GM19193 (cell line): Measurements from ENCODE around the gene EDN2.

Experiments
- POLR2A ChIP-seq: IDR thresholded peaks from 4 replicates; pipeline ENCODE4 v1.6.1; 2011; ENCODE audit not compliant: insufficient read depth, insufficient read length; ENCODE audit errors: extremely low read depth

The EDN2 gene

DNA sequence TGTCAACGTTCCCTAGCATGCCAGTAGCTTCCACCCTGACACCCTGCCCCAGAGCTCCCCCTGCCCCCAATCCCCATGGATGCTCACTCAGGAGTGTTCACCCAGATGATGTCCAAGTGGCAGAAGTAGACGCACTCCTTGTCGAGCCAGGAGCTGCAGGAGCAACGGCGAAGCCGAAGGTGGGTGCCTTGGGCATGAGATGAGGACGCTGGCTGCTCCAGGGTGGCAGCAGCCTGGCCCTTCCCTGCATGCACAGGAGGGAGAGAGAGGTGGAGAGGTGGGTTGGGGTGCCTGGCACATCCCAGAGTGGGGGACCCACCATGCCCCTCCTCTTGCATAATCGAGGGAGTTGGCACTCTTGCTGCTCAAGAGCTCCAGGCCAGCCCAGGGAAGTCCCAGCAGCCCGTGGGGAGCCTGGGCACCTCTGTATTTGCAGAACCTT, 502 bp downstream of the EDN2 start:
- no peak for TF ChIP-seq POLR2A

DNA sequence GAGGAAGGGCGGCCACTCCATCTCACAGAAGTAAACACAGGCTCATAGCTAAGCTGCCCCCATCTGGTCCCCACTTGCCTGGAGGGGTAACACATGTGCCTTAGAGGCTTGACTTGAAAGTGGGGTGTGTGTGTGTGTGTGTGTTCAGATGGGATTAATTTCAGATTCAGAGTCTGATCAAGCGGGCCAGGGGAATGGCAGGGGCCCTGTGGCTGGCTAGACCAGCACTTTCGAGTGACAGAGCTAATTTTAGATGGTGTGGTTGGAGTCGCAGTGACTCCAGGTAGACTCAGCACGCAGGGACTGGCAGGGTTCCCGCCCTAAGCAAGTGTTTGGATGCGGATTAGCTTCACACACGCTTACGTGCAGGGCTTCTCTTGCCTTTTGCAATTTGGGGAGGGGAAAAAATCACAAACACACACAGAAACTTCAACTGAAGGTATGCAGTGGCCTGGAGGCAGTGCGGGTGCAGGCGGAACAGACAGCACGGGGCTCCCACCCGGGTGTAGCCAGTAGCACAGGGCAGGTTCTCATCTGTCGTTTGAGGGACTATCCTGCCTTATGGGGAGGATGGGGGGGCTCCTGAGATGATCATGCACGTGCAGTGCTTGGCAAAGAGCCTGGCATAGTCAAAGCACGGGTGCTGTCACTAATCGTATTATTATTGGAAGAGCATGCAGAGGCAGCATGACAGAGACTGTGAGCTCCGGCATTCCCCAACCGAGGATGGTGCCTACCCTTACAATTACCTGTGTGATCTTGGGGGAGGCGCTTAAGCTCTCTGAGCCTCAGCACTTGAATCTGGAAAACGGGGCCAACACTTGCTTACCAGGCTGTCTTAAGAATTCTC, 1.3 kb downstream of the EDN2 start:
- TF ChIP-seq POLR2A = no peak

DNA sequence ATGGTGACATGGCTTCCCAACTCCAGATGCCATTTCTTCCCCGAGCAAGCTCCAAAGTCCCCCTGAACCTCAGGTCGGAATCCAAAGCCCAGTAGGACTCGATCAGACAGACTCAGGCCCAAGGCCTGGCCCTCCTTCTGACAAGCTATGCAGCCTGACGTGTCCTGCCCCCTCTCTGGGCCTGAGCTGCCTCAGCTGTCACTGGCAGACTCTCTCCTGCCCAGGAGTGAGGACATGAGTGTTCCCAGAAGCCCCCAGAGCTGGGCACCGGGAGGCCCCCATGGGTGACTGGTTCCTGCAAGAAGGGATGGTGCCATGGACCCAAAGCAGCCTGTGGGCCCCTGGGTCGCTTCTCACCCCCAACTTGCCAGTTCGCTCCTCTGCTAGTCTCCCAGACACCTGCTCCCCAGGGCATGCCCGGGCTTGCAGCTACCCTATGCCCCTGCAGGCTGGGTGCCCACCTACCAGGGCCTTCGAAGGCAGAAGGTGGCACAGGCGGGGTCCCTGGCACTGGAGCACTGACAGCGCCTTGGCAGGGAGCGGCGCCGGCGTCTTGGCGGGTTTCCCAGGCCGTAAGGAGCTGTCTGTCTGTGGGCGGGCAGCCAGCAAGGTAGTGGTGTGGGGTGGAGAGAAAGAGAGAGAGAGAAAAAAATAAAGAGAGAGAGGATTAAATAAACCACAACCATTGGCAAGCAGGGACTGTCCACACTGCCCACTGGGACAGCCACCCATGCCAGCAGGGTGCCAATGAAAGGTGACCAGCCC, 2.3 kb downstream of the EDN2 start:
- TF ChIP-seq POLR2A = no peak

DNA sequence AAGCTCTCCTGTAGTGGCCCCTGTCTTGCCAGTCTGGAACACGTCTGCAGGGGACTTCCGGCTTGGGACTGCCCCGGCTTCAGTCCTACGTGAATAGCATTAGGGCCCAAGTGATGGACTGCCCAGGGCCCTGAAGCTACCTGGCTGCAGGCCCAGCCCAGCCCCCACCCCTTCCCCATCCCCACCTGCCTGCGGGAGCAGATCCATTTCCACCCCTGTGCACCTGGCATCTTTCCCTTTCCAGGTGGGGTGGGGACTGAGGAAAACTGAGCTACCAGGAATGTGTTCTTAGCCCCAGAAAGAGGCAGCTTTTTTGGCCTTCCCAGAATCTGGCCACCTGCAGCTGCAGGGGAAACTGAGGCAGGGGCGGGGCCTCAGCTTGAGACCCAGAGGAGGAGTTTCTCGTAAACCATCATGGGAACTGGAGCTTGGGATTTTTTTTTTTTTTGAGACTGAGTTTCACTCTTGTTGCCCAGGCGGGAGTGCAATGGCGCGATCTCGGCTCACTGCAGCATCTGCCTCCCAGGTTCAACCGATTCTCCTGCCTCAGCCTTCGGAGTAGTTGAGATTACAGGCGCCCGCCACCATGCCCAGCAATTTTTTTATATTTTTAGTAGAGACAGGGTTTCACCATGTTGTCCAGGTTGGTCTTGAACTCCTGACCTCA, 3.2 kb downstream of the EDN2 start:
- TF ChIP-seq POLR2A = no peak

DNA sequence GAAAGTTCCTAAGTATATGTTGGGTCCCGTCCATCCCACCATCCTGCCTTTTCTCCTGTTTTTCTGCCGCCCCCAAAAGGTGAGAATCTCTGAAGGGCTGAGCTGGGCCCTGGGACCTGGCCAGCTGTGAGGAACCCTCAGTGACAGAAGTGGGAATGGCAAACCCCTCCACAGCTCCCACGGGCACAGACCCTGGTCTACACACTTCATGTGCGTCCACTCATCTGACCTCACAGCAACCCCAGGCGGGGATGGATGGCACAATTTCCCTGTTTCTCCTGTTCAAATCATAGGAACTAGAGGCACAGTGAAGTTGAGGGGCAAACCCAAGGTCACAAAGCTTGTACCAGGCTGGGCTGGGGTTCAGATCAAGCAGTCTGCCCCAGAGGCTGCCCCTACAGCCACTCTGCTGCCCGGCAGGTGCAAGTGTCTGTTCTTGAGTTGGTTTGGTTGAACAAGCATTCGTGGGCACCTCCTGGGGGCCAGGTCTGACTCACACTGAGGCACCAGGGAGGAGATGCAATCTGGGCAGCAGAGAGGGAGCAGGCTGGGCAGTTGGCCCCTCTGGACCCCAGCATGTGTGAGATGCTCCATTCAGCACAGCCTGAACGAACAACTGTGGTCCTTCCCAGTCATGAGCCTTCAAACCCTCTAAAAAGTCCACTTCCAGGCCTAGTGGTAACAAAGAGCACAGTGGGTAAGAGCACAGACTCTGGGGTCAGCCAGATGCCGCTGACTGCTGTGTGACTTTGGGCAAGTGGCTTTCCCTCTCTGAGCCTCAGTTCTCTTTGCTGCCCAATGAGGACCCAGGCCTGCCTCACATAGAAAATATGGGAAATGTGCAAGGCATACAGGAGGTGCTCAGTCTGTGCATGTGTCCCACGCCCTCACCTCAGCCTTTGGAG, 4.0 kb downstream of the EDN2 start:
- no peak for TF ChIP-seq POLR2A

DNA sequence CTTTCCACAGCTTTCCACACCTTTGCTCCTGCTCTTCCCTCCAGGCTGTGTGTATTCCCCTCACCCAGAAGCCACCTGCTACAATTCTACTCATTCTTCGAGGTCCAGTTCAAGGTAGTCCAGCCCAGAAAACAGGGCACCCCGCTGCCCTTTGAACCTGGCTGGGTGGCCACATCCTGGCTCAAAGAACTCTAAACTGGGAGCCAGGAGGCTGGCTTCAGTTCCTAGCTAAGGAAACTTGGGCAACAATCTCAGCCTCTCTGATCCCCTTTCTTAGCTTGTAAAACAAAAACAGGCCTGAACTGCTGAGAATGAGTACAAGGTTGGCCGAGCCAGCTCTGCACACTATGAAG, 4.7 kb downstream of the EDN2 start:
- TF ChIP-seq POLR2A = no peak

DNA sequence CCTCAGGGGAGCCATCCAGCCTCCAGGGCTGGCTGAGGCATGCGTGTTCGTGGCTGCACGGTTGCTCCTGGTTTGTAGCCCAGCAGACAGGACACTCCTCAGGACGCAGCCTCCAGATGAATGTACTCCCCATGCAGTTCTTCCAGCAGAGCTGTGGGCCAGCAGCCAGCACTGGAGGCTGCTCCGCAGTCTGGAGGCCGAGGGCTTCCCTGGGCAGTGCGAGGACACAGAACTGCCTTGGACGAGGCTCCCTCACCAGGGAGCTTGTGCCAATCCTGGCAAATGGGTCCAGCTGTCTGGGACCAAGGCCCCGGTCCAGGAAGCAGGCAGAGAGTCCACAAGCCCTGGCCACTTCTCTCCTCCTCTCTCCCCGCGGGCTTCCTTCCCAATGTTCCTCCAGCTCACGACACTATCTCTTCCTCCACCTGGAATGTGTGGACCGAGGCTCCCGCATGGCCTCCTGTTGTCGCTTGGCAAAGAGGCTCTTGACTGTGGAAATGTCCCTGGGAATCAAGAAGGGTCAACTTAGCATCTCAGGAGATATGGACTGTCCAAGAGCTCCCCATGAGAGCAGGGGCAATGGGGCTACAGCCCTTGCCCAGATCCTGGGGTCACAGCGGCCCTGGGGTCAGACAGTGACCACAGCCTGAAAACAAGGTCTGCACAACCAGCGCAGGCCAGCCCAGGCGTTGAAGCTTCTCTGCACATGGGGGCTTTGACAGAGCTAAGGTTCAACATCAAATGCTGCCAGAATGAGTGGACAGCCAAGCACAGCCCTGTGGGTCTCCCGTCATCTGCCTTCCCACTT, 5.3 kb downstream of the EDN2 start:
- no peak for TF ChIP-seq POLR2A

DNA sequence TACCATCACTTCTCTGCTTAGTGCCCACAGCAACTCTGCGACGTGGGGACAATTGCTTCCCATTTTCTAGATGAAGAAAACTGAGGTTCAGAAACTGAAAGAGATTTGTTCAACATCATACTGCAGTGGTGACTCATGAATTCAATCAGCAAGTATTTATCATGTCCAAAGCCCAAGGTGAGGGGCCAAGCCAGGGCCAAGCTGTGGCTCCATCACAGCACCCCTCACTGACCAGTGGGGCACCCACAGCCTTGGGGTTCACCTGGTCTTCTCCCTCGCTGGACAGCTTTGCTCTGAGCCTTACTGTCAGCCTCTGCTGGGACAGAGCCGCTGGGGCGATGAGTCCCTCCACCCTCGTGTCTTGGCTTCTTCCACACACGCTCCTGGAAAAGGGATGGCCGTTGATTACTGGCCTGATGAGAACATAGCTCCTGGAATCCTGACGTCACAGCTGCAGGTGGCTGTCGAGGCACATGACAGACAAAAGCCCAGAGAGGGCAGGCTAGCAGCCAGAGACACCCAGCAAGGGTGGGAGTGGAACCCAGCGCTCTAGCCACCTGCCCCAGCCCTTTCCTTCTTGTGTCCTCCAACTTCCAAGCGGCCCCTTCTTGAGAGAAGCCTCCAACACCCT, 6.2 kb downstream of the EDN2 start:
- TF ChIP-seq POLR2A = no peak

DNA sequence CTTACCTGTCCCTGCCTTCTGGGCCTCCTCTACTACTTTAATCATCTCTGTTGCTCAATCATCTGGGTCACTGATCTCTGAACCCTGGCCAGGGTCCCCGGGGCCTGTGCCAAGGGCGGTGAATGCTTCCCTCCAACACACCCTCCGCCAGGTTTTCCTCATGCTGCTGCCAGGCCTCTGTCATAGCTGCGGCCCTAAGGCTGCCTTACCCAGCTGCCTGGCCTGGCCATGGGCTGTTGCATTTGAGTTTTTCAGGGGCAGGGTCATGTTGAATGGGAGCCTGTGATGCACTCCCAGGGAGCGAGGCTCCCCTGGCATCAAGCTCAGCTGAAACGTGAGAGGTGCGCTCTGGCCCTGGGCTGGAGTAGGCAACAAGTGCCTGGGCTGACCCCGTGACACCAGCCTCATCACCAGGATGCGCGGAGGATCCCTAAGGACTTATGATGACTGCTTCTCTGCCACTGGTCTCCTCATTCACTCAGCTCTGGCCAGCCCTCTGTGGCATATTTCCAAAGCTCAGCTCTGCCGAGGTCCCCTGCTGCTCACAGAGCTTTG, 7.6 kb downstream of the EDN2 start:
- TF ChIP-seq POLR2A = no peak

DNA sequence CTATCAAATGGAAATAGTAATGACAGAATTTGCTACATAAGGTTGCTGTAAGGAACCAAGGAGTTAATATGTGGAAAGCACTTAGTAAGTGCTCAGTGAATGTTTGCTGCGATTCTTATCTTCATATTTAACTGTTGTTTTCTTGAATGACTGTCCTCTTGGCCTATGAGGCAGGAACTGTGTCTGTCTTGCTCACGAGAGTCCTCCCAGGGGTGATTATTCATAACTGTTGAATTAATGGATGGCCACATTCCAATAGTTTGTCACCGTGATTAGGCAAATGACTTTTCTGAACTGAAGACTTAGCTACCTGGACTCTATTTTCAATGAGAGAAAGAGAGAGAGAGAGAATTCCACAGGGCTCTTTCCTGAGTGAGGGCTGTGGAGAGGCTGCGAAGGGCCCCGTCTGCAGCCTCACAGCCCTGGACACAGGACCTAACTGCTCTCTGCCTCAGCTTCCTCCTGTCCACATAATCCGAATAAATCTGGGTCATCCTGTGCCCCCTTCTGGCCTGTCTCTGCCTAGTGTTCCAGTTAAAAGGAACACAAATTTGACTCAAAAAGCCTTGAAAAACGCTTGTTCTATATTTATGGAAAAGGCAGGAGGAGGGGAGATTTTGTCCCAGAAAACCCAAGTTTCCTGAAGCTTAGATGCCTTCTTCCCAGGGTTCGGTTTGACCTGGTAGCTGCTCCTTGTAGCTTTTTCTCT, 8.5 kb downstream of the EDN2 start:
- TF ChIP-seq POLR2A = no peak

DNA sequence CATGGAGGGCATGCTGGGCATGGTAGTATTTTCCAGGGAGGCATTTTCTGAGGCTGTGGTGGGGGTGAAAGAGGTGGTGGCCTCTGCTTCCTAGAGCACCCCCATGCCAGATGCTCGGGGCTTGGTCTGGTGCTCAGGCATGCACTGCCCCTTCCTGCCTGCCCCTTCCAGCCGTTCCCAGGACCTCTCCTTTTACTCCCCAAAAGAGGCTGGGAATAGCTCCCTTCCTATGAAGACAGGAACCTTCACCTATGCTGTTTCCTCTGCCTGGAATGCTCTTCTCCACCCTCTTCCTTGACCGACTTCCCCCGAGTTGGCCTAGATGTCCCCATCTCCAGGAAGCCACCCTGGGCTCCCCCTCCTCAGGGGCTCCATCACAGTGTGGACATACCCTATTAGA, 9.1 kb downstream of the EDN2 start:
- no peak for TF ChIP-seq POLR2A

DNA sequence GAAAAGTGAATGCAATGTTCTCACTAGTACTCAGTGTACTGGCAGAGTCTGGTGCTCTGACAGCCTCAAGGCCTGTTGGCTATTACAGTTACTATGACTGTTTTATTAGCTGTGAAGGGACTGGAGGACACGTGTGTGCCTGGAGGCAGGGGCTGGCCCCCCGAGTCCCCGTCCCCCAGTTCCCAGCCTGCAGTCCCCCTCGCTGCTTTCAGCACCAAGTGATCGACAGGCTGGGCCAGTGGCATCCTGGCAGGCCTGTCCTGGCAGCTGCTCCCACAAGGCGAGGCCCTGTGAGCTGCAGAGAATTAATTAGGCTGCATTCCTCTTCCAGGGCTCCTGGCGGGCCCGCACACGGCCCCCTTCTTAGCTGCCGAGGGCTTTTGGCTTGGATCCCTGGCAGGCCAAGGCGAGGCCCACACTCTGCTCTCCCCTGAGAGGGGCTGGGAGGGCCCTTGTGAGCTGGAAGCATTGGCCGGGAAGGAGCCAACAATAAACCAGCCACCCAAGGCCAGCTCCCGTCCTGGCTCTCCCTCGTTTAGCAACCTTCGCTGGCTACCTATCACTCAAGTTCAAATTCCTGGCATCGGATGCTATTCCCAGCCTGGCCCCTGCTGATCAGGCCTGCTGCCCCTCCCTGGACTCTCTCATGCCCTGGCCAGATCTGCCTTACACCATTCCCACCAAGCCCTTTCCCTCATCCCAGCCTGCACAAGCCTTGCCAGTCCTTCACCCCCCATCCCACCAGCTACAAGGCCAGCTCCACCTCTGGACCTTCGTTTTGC, 9.8 kb downstream of the EDN2 start:
- TF ChIP-seq POLR2A = no peak

DNA sequence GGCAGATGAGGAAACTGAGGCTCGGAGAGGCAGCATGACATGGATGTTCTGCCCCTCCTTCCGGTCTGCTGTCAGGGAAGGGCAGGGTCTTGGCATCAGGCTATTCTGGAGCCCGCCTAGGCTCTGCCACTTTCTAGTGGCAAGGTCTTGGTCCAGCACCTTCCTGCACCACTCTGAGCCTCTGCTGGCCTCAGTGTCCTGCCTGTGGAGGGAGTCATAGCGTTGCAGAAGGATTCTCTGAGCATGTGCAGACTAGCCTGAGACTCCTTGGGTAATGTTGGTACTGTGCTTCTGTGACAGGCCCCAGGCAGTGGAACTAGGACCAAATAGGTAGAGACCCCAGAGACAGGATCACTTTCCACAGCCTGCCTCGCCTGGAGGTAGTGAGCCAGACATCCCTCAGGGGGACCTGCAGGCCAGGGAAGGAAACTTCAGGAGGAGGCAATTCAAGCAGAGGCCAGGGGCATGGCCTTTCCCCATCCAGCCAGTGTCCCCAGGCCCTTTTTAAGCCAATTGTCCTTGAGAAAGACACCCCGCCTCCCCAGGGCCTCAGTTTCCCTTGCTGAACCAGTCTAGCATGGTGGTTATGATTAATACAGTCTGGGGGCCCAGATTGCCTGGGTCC, 10.6 kb downstream of the EDN2 start:
- no peak for TF ChIP-seq POLR2A
